Erythroblast (primary cell): ENCODE data around the gene FLT4.

Experiments
- GATA1 ChIP-seq: IDR thresholded peaks from 2 replicates; pipeline ENCODE4 v1.6.1; 2011; ENCODE audit warnings: low read depth, mild to moderate bottlenecking, control low read depth, low read length, moderate library complexity
- POLR2A ChIP-seq: IDR thresholded peaks from 2 replicates; pipeline ENCODE4 v1.6.1; 2011; ENCODE audit warnings: mild to moderate bottlenecking, low read length

GRCh38 chr5:180620014-180620413, 29.4 kb downstream of the FLT4 start:
- TF ChIP-seq POLR2A (no peak), GATA1 (no peak)
